ENCODE data around the gene NKX2-2.

Gene NKX2-2

GRCh38 chr20:21554985-21555384 is 41.1 kb upstream of the NKX2-2 start:
- CTCF ChIA-PET: interaction anchor here (1.1 to 4.9 kb wide), 3 partner anchors 8 to 17 kb away, joined by 3 to 19 read pairs (median 3); no protein-coding TSS in a partner anchor
- POLR2A ChIA-PET: no interaction called here
- no peak for TF ChIP-seq CTCF (IDR thresholded peaks at IDR 0.05; ENCODE audit: control extremely low read depth, extremely low read depth, low read depth, missing control alignments)
- no peak for DNase-seq (ENCODE audit: extremely low spot score)

DNA sequence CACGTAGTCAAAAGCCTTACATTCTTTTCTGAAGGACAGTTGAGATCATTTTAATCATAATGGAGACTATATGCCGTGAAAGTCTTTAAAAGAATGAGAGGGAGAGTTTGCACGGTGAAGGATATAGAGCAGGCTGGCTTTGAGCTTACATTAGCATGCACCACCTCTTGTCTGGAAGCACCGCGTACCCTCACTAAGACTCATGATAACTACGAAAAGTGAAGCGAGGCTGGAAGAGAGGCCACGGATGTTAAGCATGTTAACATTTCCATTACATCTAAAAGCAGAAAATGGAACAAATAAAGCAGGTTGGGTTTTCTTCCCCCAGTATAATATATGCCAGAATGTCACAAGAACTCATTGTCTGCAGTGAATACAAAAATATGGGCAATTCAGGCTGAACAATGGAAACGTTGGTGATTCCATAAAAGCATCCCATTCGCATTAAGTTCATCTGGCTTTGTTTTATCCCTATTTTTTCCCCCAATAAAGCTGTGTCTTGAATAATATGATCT is 40.6 kb upstream of the NKX2-2 start:
- CTCF ChIA-PET: interaction anchor here (1.3 to 4.9 kb wide), 2 partner anchors 9 to 18 kb away, joined by 3 to 19 read pairs; no protein-coding TSS in a partner anchor
- DNase-seq (ENCODE audit: extremely low spot score): no peak
- POLR2A ChIA-PET: no interaction called here
- no peak for TF ChIP-seq CTCF (IDR thresholded peaks at IDR 0.05; ENCODE audit: control extremely low read depth, extremely low read depth, low read depth, missing control alignments)

- DNase-seq (ENCODE audit: extremely low spot score): no peak
- ChIA-PET CTCF (interaction anchor here (1.1 to 1.7 kb wide), 3 partner anchors 21 to 65 kb away, joined by 3 to 6 read pairs (median 3); no protein-coding TSS in a partner anchor), POLR2A (no interaction called here)
- no peak for TF ChIP-seq CTCF (IDR thresholded peaks at IDR 0.05; ENCODE audit: control extremely low read depth, extremely low read depth, low read depth, missing control alignments)
Observed at GRCh38 chr20:21550587-21550986, 36.7 kb upstream of the NKX2-2 start.

DNA sequence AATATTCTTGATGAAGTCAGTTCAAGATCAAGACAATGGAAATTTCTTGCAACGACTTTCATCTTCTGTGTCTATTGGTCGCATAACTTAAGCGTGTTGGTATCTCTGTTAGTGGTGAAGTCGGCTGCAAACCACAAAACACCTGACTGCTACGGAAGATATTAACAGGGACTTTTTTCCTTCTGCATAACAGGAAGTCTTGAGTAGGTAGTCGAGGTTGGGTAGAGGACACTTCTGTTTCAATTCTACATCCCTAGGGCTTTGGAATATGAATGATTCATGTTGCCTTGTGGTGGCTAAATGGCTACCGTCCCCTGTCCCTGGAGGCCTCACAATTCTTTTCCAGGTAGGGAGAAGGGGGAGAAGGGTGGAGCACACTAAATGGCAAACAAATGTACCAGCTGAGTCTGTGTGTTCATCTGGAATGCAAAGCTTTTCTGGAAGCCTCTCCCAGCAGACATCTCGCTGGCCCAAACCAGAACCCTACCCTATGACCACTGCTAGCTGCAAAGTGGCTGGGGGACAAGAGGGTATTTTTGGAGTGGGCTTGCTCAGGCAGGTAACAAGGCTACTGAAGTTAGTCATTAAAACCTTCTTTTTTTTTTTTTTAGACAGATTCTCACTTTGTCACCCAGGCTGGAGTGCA is 34.6 kb upstream of the NKX2-2 start:
- DNase-seq (ENCODE audit: extremely low spot score): peak; percentile 59
- TF ChIP-seq CTCF (IDR thresholded peaks at IDR 0.05; ENCODE audit: control extremely low read depth, extremely low read depth, low read depth, missing control alignments): no peak
- ChIA-PET CTCF (interaction anchor here (1.0 to 1.1 kb wide), 2 partner anchors 14 to 67 kb away, joined by 3 to 4 read pairs; no protein-coding TSS in a partner anchor), POLR2A (no interaction called here)

DNA sequence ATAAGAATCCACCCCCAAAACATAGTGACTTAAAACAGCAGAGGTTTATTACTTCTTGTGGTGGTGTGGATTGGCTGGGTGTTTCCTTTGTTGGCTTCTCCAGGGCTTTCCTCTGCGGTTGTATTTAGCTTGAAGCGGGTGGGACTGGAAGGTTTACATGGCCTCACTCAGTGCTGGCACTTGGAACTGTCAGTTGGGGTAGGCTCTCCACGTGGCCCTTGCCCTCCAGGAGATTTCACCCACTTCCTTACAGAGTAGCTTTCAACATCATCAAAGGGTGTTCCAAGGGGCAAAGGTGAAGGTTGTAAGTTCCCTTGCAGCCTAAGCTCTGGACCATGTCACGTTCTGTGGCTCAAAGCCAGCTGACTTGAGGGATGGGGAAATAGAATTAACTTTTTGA is 32.5 kb upstream of the NKX2-2 start:
- CTCF ChIA-PET: interaction anchor here (0.6 to 1.1 kb wide), 3 partner anchors 9 to 25 kb away, joined by 3 to 4 read pairs (median 4); no protein-coding TSS in a partner anchor
- POLR2A ChIA-PET: no interaction called here
- TF ChIP-seq CTCF (IDR thresholded peaks at IDR 0.05; ENCODE audit: control extremely low read depth, extremely low read depth, low read depth, missing control alignments): no peak
- DNase-seq (ENCODE audit: extremely low spot score): no peak

GRCh38 chr20:21539512-21539911 is 25.6 kb upstream of the NKX2-2 start:
- CTCF ChIA-PET: no interaction called here
- POLR2A ChIA-PET: no interaction called here
- DNase-seq (ENCODE audit: extremely low spot score): no peak
- TF ChIP-seq CTCF (IDR thresholded peaks at IDR 0.05; ENCODE audit: control extremely low read depth, extremely low read depth, low read depth, missing control alignments): no peak

Measured in GM10248 (cell line).